Mesodermal cell (in vitro differentiated cells): Measurements from ENCODE around the gene LZTR1.
A peak's percentile ranks its signal among the peaks of the same experiment; 100 is the strongest.

Experiments used
- H3K27ac ChIP-seq: 2 replicates; pipeline ENCODE4 v1.7.0; 2013; ENCODE audit warnings: mild to moderate bottlenecking, low read depth, low read length, moderate library complexity; ENCODE audit not compliant: severe bottlenecking
- H3K36me3 ChIP-seq: 2 replicates; pipeline ENCODE4 v1.7.1; 2013; ENCODE audit warnings: mild to moderate bottlenecking, low read length, moderate library complexity; ENCODE audit not compliant: control insufficient read depth, insufficient read depth
- H3K4me1 ChIP-seq: one replicate; pipeline ENCODE4 v1.7.1; 2013; ENCODE audit warnings: mild to moderate bottlenecking, low read length; ENCODE audit not compliant: insufficient read depth, control insufficient read depth, poor library complexity, severe bottlenecking
- H3K4me3 ChIP-seq: 2 replicates; pipeline ENCODE4 v1.7.0; 2013; ENCODE audit warnings: low read length, control low read depth, mild to moderate bottlenecking; ENCODE audit not compliant: insufficient read depth, poor library complexity, severe bottlenecking; ENCODE audit errors: extremely low read depth
- H3K9me3 ChIP-seq: 2 replicates; pipeline ENCODE4 v1.7.1; 2013; ENCODE audit warnings: mild to moderate bottlenecking, low read length, moderate library complexity; ENCODE audit not compliant: control insufficient read depth
- WGBS, 2 experiments: methylation state at CpG; one replicate each; pipeline ENCODE4 v1.1.5; 2013; ENCODE audit warnings: missing lambda C conversion rate in 2 of 2; ENCODE audit not compliant: insufficient coverage in 2 of 2; 5-methylcytosine and 5-hydroxymethylcytosine counted together

Gene LZTR1

DNA sequence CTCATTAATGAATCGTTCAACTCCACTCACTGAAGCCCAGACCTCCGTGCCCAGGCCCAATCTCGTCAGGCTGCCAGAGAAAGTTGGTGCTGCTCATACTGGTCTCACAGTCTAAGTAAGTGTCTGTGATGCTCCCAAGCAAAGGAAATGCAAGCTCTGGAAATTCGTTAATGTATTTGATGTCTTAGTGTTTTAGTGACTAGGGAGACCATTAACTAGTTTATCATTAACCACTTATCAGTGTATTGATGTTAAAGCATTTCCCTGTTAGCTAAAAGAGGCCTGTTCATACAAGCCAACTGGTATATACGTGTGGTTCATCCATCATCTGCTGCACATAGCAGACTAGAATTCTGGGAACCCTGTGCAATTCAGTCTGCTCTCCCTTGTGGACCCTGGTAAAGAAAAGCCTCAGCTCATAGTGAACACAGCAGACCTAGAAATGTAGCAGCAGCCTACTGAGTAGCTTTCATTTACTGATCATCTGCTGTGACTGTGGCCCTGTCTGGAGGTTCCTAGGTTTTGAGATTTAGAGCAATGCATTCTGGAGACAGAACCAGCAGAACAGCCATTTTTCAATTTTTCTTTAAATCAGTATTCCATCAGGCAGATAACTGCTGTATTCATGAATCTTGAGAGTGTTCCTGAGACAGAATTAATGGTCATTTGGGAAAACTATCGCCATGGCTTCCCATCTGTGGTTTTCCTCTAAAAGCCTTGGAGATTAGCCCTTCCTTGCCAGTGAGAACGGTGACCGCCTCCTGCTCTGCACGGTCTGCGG, 30.8 kb upstream of the LZTR1 start:
- Histone ChIP-seq H3K4me1 (peaks cover 21% of the 10 kb centered on the region), H3K4me3 (no peak overlapping the region), H3K36me3 (peaks cover 73% of the 10 kb centered on the region), H3K9me3 (no peaks in the 10 kb centered on the region), H3K27ac (no peak overlapping the region)
- WGBS, 2 experiments, result 95 to 99% methylated on average over 7 to 9 of the region's 10 CpGs

DNA sequence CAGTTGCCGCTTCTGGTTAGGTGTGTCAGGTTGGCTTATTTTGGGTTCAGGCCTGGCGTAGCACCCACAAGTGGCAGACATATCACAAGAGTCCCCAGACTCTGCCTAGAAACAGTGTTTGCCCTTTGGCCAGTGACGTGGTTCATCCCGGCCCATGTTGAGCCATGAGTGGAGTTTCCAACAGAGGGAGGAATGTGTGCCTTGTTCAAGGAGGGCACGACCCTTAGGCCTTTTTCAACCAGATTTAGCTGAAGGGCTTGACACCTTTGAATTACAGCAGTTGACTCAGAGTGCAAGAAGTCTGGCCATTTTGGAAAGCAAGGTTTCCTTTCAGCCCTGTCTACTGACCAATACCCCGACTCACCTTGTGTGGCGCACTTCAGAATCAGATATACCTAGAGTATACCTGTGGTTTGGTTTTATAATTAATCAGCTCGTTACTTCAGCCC, 30.1 kb upstream of the LZTR1 start:
- Histone ChIP-seq H3K4me1 (peaks cover 20% of the 10 kb centered on the region), H3K27ac (no peak overlapping the region), H3K4me3 (no peak overlapping the region), H3K36me3 (peaks cover 67% of the 10 kb centered on the region), H3K9me3 (no peaks in the 10 kb centered on the region)
- 94 to 96% methylated on average over 6 to 8 of the region's 8 CpGs for WGBS, 2 experiments

DNA sequence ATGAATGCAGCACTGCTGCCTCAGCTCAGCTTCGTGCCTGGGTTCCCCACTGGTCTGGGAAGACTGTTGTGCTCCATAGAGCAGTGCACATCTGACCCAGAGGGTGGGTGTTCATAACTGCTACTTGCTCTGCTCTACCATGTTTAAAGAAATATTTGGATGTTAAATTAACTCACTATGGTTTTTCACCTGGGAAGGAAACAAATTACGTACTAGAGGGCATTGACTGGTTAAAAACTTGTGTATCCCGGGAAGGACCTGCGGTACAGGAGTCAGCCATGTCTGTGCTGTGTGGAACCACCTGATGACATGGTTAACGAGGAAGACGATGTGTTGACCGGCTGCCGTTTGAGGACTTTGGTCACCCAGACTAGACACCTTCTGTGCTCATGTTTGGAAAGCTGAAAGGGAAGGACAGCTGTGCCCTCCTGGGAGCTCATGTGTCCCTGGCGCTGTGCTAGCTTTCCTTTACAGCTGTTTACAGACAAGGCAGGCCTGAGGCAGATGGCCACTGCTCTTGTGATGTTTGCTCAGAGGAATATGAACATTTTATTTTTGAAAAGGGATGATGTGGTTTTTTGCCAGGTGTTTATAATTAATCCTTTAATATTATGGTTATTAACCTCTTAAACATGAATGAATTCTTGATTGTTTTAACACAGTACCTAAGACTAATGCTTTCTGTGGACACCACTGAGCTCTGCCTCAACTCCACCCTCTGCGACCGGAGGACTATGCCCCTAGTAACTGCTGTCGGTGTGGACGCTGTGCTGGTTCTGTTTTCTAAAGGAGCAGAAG, 29.4 kb upstream of the LZTR1 start:
- H3K4me3 ChIP-seq, result no peak overlapping the region
- H3K9me3 ChIP-seq, result no peaks in the 10 kb centered on the region
- H3K36me3 ChIP-seq, result peaks cover 60% of the 10 kb centered on the region
- peaks cover 22% of the 10 kb centered on the region for H3K4me1 ChIP-seq
- no peak overlapping the region for H3K27ac ChIP-seq
- 92 to 97% methylated on average over 11 to 12 of the region's 13 CpGs for WGBS, 2 experiments

DNA sequence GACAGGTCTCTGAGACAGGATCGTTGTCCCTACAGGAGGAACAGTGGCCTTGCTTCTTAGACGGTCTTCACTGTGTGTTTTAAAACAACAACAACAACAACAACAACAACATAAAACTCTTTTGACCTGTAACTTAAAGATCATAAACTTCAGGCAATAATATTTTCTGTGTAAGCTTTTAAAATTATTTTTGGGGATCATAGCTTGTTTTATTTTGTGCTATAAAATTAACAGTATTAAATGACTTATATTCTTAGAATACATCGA, 28.8 kb upstream of the LZTR1 start:
- H3K4me3 ChIP-seq, result no peak overlapping the region
- H3K4me1 ChIP-seq, result peaks cover 19% of the 10 kb centered on the region
- no peak overlapping the region for H3K27ac ChIP-seq
- H3K36me3 ChIP-seq, result peaks cover 54% of the 10 kb centered on the region
- no peaks in the 10 kb centered on the region for H3K9me3 ChIP-seq
- WGBS, 2 experiments, result 86 to 89% methylated on average over 1 to 3 of the region's 3 CpGs

DNA sequence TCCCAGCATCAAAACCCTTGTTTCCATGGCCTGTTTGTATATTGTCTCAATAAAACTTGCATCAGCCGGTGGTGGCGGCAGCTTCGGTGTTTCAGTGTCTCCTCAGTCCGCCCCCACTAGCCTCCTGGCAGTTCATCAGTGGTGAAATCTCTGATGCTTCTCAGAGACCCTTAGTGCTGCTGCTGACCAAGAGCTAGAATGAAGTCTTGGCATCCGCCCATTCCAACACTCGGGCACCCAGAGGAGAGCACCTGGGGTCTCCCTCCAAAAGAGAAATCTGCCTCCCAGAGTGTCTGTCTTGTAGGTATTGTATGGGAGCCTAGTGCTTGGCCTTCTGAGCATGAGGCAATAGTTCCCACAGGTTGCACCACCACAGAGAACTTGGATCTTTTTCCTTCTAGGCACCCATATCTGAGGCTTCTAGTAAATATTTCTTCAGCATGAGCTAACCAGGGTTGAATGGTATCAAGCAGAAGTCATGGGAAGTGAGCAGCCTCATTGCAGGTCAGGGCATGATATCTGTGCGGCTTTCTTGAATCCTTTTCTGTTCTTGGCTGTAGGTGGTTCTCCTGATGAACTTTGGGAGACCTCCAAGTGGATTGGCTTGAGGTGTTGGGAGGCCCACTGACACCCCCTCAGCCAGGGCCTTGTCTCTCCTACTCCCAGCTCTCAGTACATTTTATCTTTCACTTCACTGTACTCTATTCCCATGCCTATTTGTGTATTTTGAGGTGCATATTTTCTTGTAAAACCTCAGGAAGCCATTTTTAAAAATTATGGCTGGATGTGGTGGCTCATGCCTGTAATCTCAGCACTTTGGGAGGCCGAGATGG, 28.2 kb upstream of the LZTR1 start:
- no peaks in the 10 kb centered on the region for H3K9me3 ChIP-seq
- H3K36me3 ChIP-seq, result peaks cover 48% of the 10 kb centered on the region
- H3K27ac ChIP-seq, result no peak overlapping the region
- H3K4me3 ChIP-seq, result no peak overlapping the region
- peaks cover 18% of the 10 kb centered on the region for H3K4me1 ChIP-seq
- 98 to 100% methylated on average over 5 of the region's 8 CpGs for WGBS, 2 experiments

DNA sequence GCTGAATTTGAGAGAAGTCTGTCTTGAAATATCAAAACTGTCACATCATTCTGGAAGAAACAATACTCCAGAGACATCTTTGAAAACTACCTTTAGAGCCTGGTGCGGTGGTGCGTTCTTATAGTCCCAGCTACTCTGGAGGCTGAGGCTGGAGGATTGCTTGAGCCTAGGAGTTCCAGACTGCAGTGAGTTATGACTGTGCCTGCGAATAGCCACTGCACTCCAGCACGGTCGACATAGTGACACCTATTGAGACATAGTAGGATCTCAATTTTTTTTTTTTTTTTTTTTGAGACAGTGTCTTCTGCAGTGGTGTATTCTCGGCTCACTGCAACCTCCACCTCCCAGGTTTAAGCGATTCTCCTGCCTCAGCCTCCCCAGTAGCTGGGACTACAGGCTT, 26.5 kb upstream of the LZTR1 start:
- Histone ChIP-seq H3K9me3 (no peaks in the 10 kb centered on the region), H3K27ac (no peak overlapping the region), H3K36me3 (peaks cover 32% of the 10 kb centered on the region), H3K4me3 (no peak overlapping the region), H3K4me1 (peaks cover 7% of the 10 kb centered on the region)
- 88 to 90% methylated on average over 1 to 2 of the region's 7 CpGs for WGBS, 2 experiments

DNA sequence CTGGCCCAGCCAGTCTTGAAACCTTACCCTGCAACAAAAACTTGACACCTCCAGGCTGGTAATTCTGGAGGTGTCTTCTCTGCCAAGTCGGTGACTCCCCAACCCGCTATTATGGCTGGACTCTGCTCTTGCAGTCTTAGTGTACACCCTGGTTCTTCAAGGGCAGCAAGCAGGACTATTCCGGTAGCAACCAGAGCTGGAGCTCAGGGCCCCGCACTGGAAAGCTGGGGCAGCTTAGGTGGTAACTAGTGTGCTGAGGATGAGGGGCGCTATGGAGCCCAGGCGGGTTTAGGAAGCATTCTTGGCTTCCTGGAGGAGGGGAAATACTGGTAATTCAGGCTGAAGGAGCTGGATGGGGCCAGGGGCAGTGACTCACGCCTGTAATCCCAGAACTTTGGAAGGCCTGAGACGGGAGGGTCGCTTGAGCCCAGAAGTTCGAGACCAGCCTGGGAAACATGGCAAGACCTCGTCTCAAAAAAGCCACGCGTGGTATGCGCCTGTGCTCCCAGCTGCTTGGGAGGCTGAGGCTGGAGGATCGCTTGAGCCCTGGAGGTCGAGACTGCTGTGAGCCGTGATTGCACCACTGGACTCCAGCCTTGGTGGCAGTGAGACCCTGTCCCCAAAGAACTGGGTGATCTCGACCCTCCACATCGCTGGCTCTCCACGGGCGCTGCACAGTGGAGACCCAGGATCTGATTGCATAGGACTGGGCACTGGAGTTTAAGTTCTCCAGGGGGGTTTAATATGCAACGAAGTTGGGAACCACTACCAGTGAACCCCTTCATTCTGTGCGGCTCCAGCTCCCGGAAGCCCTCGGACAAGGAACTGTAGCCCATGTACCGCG, 25.6 kb upstream of the LZTR1 start:
- peak overlapping the region; percentile 39 for H3K4me3 ChIP-seq
- no peaks in the 10 kb centered on the region for H3K9me3 ChIP-seq
- 41 to 45% methylated on average over 25 to 27 of the region's 27 CpGs for WGBS, 2 experiments
- no peak overlapping the region for H3K27ac ChIP-seq
- peaks cover 7% of the 10 kb centered on the region for H3K4me1 ChIP-seq
- peaks cover 25% of the 10 kb centered on the region for H3K36me3 ChIP-seq

DNA sequence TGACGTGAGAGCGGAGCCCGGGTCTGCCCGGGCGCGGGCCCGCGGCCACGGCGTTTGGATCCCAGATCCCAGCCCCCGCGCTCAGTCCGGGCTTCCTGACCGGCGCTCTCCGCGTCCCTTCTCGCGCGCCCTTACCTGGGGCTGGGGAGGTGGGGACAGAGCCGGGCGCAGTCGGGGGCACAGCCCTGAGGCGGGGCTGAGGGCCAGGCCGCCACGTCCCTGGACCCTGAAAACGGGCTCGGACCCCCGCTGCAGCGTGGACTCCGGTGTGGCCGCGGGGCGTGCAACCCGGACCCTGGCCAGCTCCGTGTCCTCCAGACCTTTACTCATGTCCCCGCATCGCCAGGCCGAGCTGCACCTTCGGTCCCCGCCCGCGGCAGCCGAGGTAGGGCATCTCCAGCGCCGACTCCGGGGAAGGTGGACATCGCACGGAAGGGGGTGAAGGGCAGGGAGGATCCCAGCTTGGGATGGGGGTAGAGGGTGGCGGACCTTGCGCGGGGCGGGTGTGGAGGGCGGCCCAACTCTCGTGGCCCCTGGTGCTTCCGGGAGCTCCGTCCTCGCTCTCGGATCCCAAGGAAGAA, 24.9 kb upstream of the LZTR1 start:
- no peak overlapping the region for H3K27ac ChIP-seq
- H3K36me3 ChIP-seq, result peaks cover 17% of the 10 kb centered on the region
- peak overlapping the region; percentile 39 for H3K4me3 ChIP-seq
- H3K9me3 ChIP-seq, result no peaks in the 10 kb centered on the region
- H3K4me1 ChIP-seq, result peaks cover 7% of the 10 kb centered on the region
- WGBS, 2 experiments, result 5% methylated on average over 38 of the region's 59 CpGs

DNA sequence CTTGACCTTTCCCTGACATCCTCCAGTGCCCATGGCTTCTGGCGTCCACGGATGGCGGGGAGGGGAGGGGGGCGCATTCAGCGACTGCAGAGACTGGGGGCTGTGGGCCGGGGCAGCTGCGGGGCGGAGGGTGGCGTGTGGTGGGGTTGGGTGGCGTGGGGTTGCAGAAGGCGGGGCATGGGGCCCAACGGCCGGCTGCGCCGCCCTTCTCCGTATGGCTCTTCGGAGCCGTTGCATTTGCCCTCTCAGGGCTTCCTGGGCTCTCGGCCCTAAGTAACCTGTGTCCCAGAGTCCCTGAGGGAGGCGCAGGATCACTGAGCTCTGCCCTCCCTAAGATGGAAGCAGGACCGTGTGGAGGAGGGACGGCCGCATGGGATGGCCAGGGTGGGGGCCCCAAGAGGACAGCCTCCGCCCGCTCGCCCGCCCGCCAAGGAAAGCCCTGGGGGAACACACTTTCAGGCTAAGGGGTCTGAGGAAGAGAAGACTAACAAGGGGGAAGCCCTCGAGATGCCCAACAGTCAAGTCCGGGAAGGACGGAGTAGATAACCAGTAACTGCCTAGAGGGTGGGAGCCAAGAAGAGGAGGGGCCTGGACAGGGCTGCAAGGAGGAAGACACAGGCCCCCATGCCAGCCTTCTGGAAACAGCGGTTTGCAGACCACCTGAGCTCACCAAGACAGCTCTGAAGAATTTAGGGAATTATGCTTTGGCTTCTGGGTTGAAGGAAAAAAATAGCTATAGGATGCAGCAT, 24.2 kb upstream of the LZTR1 start:
- 13 to 15% methylated on average over 20 to 23 of the region's 32 CpGs for WGBS, 2 experiments
- Histone ChIP-seq H3K4me3 (peak overlapping the region; percentile 39), H3K9me3 (no peaks in the 10 kb centered on the region), H3K36me3 (peaks cover 14% of the 10 kb centered on the region), H3K4me1 (peaks cover 7% of the 10 kb centered on the region), H3K27ac (no peak overlapping the region)
